Measurements from ENCODE around the gene PATJ. TPM values are rescaled to one million over a fixed set of nuclear protein-coding genes. Genes with fewer than 3 reads are reported as not detected.

Gene PATJ
- total RNA-seq, 1 experiment from 2014 or later: 48.8 TPM

- H3K4me3 ChIP-seq (replicated peaks in 1 of 2; ENCODE audit: low read depth in 1 of 2, low read length in 2 of 2): no peak overlapping the region
- H3K4me2 ChIP-seq (ENCODE audit: low read length): no peak overlapping the region
- H3K79me2 ChIP-seq (ENCODE audit: insufficient read depth, low read length): no peaks in the 10 kb centered on the region
- no peak overlapping the region for H2AFZ ChIP-seq (ENCODE audit: low read depth, low read length, poor library complexity, severe bottlenecking)
- intact Hi-C loops (cut with micrococcal nuclease): no loop called here
- H3K4me1 ChIP-seq (ENCODE audit: control insufficient read depth in 1 of 2, insufficient read depth in 2 of 2, low read length in 2 of 2): no peaks in the 10 kb centered on the region
- no peak overlapping the region for H3K9ac ChIP-seq (ENCODE audit: low read length)
- H3K9me3 ChIP-seq (ENCODE audit: control insufficient read depth in 1 of 2, insufficient read depth in 1 of 2, low read depth in 1 of 2, low read length in 2 of 2): no peaks in the 10 kb centered on the region
- H3K27me3 ChIP-seq (ENCODE audit: insufficient read depth, low read length): no peaks in the 10 kb centered on the region
- H4K20me1 ChIP-seq (ENCODE audit: insufficient read depth): no peaks in the 10 kb centered on the region
- no peak for TF ChIP-seq EZH2phosphoT487 (IDR thresholded peaks at IDR 0.05; ENCODE audit: borderline replicate concordance)
- TF ChIP-seq ZBTB33 (IDR thresholded peaks at IDR 0.05; ENCODE audit: extremely low read depth, insufficient replicate concordance, low read length): no peak
- no peak for TF ChIP-seq CEBPB (IDR thresholded peaks at IDR 0.05; ENCODE audit: low read depth)
- TF ChIP-seq EGR1 (IDR thresholded peaks at IDR 0.05; ENCODE audit: low read depth): no peak
- no peak for TF ChIP-seq POLR2A (IDR thresholded peaks at IDR 0.05; ENCODE audit: borderline replicate concordance, extremely low read depth, insufficient read depth, insufficient read length)
- no peak for TF ChIP-seq RAD21 (IDR thresholded peaks at IDR 0.05; ENCODE audit: low read depth)
- no peak for TF ChIP-seq TCF7L2 (IDR thresholded peaks at IDR 0.05; ENCODE audit: borderline replicate concordance, extremely low read depth, insufficient read depth, insufficient read length)
- TF ChIP-seq EZH2 (IDR thresholded peaks at IDR 0.05): no peak
- TF ChIP-seq ZFX (IDR thresholded peaks at IDR 0.05): no peak
- TF ChIP-seq REST (IDR thresholded peaks at IDR 0.05; ENCODE audit: low read depth): no peak
- TF ChIP-seq POLR2AphosphoS5 (IDR thresholded peaks at IDR 0.05; ENCODE audit: low read depth, low read length): no peak
- TF ChIP-seq CBX3 (IDR thresholded peaks at IDR 0.05; ENCODE audit: low read depth): no peak
- TF ChIP-seq JUND (IDR thresholded peaks at IDR 0.05): no peak
- H3K9me2 ChIP-seq (ENCODE audit: insufficient read depth): no peaks in the 10 kb centered on the region
- ChIA-PET POLR2A (no interaction called here), RAD21 (ENCODE audit: low non-redundant PET in 1 of 2, low total read pairs in 2 of 2, uncharacterized antibody in 2 of 2, unreplicated experiment in 2 of 2) (no interaction called here), CTCF (no interaction called here)
- BruUV-seq (replicated peaks): no TSS peak
- no peak for ATAC-seq
- DNase-seq (ENCODE audit: low read depth, low spot score): no peak
- H3K36me3 ChIP-seq (ENCODE audit: control insufficient read depth in 1 of 2, insufficient read depth in 2 of 2, low read length in 2 of 2): no peaks in the 10 kb centered on the region
- H3K27ac ChIP-seq (ENCODE audit: low read depth, low read length): no peak overlapping the region
Measured at GRCh38 chr1:62177621-62178020, 435.3 kb downstream of the PATJ start.
